Measurements from ENCODE around the gene CSF3R. TPM values are rescaled to one million over a fixed set of nuclear protein-coding genes. Genes with fewer than 3 reads are reported as not detected.
A peak's percentile ranks its signal among the peaks of the same experiment; 100 is the strongest.

CSF3R gene
- total RNA-seq (2014; rRNA removed; shearing (Covaris generic)): 0.04 and 0.97 TPM in 2 replicates

GRCh38 chr1:36482724-36483388 is at the start of gene CSF3R:
CSF3R (minus strand) TSS chr1:36482913; CDS start chr1:36479496, 3,417 bp downstream.
- DNase-seq: no peak
- no peak within 1 kb of the TSS for H3K4me3 ChIP-seq (ENCODE audit: insufficient read depth, low read depth, low read length)
- peaks cover 2% of the 10 kb centered on the region; the same call in 1 of the 2 replicates for H3K27me3 ChIP-seq (ENCODE audit: control insufficient read depth, insufficient read depth, low read length)
- H3K36me3 ChIP-seq (replicated peaks; ENCODE audit: control insufficient read depth, insufficient read depth, low read length): no peaks in the 10 kb centered on the region

GRCh38 chr1:36531833-36532232 is 49.1 kb upstream of the CSF3R start:
- H3K4me3 ChIP-seq (ENCODE audit: insufficient read depth, low read depth, low read length): no peak overlapping the region
- no peaks in the 10 kb centered on the region for H3K36me3 ChIP-seq (replicated peaks; ENCODE audit: control insufficient read depth, insufficient read depth, low read length)
- no peaks in the 10 kb centered on the region for H3K27me3 ChIP-seq (ENCODE audit: control insufficient read depth, insufficient read depth, low read length)

GRCh38 chr1:36530791-36531190 is 48.1 kb upstream of the CSF3R start:
- H3K27me3 ChIP-seq (ENCODE audit: control insufficient read depth, insufficient read depth, low read length): no peaks in the 10 kb centered on the region
- H3K36me3 ChIP-seq (replicated peaks; ENCODE audit: control insufficient read depth, insufficient read depth, low read length): no peaks in the 10 kb centered on the region
- H3K4me3 ChIP-seq (ENCODE audit: insufficient read depth, low read depth, low read length): no peak overlapping the region
- no peak for DNase-seq

More at GRCh38 chr1:36531833-36532232, 49.1 kb upstream of the CSF3R start:
- DNase-seq: no peak

- H3K27me3 ChIP-seq (ENCODE audit: control insufficient read depth, insufficient read depth, low read length): no peaks in the 10 kb centered on the region
- H3K36me3 ChIP-seq (replicated peaks; ENCODE audit: control insufficient read depth, insufficient read depth, low read length): no peaks in the 10 kb centered on the region
- no peak overlapping the region for H3K4me3 ChIP-seq (ENCODE audit: insufficient read depth, low read depth, low read length)
- no peak for DNase-seq
These were observed 47.5 kb upstream of the CSF3R start for GRCh38 chr1:36530261-36530660.

GRCh38 chr1:36529769-36530260 is 47.1 kb upstream of the CSF3R start:
- no peak for DNase-seq
- Histone ChIP-seq H3K4me3 (ENCODE audit: insufficient read depth, low read depth, low read length) (no peak overlapping the region), H3K36me3 (replicated peaks; ENCODE audit: control insufficient read depth, insufficient read depth, low read length) (no peaks in the 10 kb centered on the region), H3K27me3 (ENCODE audit: control insufficient read depth, insufficient read depth, low read length) (no peaks in the 10 kb centered on the region)

GRCh38 chr1:36528361-36529349 is 45.9 kb upstream of the CSF3R start:
- DNase-seq: peak; percentile 64
- no peak overlapping the region for H3K4me3 ChIP-seq (ENCODE audit: insufficient read depth, low read depth, low read length)
- H3K27me3 ChIP-seq (ENCODE audit: control insufficient read depth, insufficient read depth, low read length): no peaks in the 10 kb centered on the region
- no peaks in the 10 kb centered on the region for H3K36me3 ChIP-seq (replicated peaks; ENCODE audit: control insufficient read depth, insufficient read depth, low read length)

GRCh38 chr1:36525166-36525565 is 42.5 kb upstream of the CSF3R start:
- Histone ChIP-seq H3K36me3 (replicated peaks; ENCODE audit: control insufficient read depth, insufficient read depth, low read length) (no peaks in the 10 kb centered on the region), H3K4me3 (ENCODE audit: insufficient read depth, low read depth, low read length) (no peak overlapping the region), H3K27me3 (ENCODE audit: control insufficient read depth, insufficient read depth, low read length) (no peaks in the 10 kb centered on the region)
- DNase-seq: no peak

GRCh38 chr1:36524359-36525062 is 41.8 kb upstream of the CSF3R start:
- H3K36me3 ChIP-seq (replicated peaks; ENCODE audit: control insufficient read depth, insufficient read depth, low read length): no peaks in the 10 kb centered on the region
- no peak for DNase-seq

GRCh38 chr1:36523850-36524249 is 41.1 kb upstream of the CSF3R start:
- Histone ChIP-seq H3K4me3 (ENCODE audit: insufficient read depth, low read depth, low read length) (no peak overlapping the region), H3K27me3 (ENCODE audit: control insufficient read depth, insufficient read depth, low read length) (no peaks in the 10 kb centered on the region), H3K36me3 (replicated peaks; ENCODE audit: control insufficient read depth, insufficient read depth, low read length) (no peaks in the 10 kb centered on the region)
- DNase-seq: no peak

More at GRCh38 chr1:36524359-36525062, 41.8 kb upstream of the CSF3R start:
- Histone ChIP-seq H3K4me3 (ENCODE audit: insufficient read depth, low read depth, low read length) (no peak overlapping the region), H3K27me3 (ENCODE audit: control insufficient read depth, insufficient read depth, low read length) (no peaks in the 10 kb centered on the region)

GRCh38 chr1:36523230-36523495 is 40.5 kb upstream of the CSF3R start:
- H3K4me3 ChIP-seq (ENCODE audit: insufficient read depth, low read depth, low read length): no peak overlapping the region
- no peak for DNase-seq
- H3K36me3 ChIP-seq (replicated peaks; ENCODE audit: control insufficient read depth, insufficient read depth, low read length): no peaks in the 10 kb centered on the region
- H3K27me3 ChIP-seq (ENCODE audit: control insufficient read depth, insufficient read depth, low read length): no peaks in the 10 kb centered on the region

- no peak overlapping the region for H3K4me3 ChIP-seq (ENCODE audit: insufficient read depth, low read depth, low read length)
- H3K36me3 ChIP-seq (replicated peaks; ENCODE audit: control insufficient read depth, insufficient read depth, low read length): no peaks in the 10 kb centered on the region
- no peak for DNase-seq
- H3K27me3 ChIP-seq (ENCODE audit: control insufficient read depth, insufficient read depth, low read length): no peaks in the 10 kb centered on the region
These were observed 39.9 kb upstream of the CSF3R start for GRCh38 chr1:36522461-36523229.

GRCh38 chr1:36522021-36522420 is 39.3 kb upstream of the CSF3R start:
- H3K4me3 ChIP-seq (ENCODE audit: insufficient read depth, low read depth, low read length): no peak overlapping the region
- H3K36me3 ChIP-seq (replicated peaks; ENCODE audit: control insufficient read depth, insufficient read depth, low read length): no peaks in the 10 kb centered on the region
- no peak for DNase-seq
- H3K27me3 ChIP-seq (ENCODE audit: control insufficient read depth, insufficient read depth, low read length): no peaks in the 10 kb centered on the region

GRCh38 chr1:36520771-36521420 is 38.2 kb upstream of the CSF3R start:
- no peak for DNase-seq
- H3K27me3 ChIP-seq (ENCODE audit: control insufficient read depth, insufficient read depth, low read length): no peaks in the 10 kb centered on the region
- no peak overlapping the region for H3K4me3 ChIP-seq (ENCODE audit: insufficient read depth, low read depth, low read length)
- no peaks in the 10 kb centered on the region for H3K36me3 ChIP-seq (replicated peaks; ENCODE audit: control insufficient read depth, insufficient read depth, low read length)
